ENCODE results near the gene LAMC3. TPM values are rescaled to one million over a fixed set of nuclear protein-coding genes. Genes with fewer than 3 reads are reported as not detected.

LAMC3 gene
- total and polyA plus RNA-seq, 2 experiments from 2014 or later: not detected

DNA sequence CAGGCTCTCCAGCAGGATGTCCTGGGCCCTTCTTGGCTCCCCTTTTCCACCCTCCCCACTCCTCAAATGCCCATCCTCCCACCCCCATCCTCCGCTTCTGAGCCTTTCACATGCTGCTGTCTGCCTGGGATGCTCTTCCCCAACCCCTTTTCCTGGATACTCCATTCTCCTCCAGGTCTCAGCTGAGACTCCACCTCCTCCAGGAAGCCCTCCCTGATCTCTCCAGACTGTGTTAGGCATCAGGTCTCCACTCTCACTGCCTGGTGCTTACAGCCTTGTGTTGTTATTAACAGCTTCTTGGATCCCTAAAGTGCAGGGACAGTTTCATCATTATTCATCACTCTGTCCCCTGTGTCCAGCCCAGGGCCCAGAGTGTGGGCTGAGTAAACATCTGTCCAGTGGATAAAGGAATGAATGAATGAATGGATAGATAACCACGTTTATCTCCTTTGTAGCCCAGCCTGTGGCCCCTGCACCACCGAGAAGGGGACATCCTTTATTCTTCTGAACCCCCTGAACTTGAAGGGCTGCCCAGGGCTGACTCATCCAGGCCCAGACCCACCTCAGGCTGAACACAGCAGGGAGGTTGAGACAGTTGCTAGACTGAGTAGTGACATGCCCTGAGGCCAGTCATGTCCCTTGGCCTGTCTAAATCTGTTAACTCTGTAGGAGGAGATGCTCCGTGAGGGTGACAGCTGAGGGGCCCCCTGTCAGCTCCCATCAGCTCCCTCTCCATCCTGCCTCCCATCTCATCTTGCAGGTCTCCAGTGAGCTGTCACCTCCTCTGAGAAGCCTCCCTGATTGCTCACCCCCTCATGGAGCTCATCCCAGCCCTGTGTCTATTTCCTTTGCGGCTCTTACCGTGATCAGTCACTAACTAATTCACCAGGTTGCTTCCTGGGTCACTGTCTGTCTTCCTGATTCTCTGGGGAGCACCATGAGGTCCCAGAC lies 14.6 kb upstream of the LAMC3 start:
- peak; percentile 23 for DNase-seq
- no peak overlapping the region for H3K27ac ChIP-seq
- in situ Hi-C loops (cut with MboI): loop anchor here (5.0 kb wide), 1 partner anchor 127 kb away; no protein-coding TSS in a partner anchor

DNA sequence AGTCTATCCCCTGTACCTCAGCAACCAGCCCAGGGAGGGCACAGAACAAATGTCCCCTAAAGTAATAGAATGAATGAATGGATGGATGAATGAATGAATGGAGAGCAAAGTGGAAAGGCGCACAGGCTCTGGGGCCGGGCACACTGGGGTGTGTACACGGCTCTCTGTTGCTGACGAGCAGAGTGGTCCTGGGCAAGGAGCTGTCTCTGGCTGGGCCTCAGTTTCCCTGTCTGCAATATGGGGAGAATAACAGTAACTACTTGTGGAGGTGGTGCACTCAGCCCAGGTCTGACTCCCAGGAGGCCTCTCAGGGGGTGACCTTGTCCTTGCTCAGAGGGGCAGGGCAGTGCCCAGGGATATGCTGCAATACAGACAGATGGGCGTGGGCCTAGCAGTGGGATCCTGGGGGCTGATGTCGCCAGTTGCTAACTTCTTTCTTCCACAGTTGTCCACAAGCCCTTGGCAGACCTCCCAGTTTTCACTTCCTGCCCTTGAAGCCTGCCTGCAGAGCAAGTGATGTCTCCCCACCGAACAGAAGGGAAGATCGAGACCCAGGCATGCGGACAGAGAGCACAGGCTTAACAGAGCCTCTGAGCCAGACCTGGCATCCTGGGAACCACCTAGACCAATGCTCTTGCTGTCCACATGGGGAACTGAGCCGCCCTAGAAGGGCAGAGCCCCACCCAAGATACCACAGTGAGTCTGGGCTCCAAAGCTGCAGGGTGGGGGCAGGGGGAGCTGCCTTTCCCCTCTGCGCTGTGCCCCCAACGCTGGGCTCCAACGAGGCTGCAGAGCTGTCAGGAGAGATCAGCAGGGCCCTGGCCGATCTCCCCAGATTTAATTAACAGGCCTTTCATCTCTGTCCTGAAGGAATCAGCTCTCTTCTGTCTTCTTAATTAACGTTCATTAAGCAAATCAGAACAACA lies 13.6 kb upstream of the LAMC3 start:
- in situ Hi-C loops (cut with MboI): loop anchor here (5.0 kb wide), 1 partner anchor 128 kb away; no protein-coding TSS in a partner anchor
- Histone ChIP-seq H3K4me3 (no peak overlapping the region), H3K4me1 (ENCODE audit: insufficient read depth) (peaks cover 9% of the 10 kb centered on the region; the same call in 1 of the 2 replicates), H3K27ac (no peak overlapping the region), H3K9ac (no peak overlapping the region), H3K9me3 (ENCODE audit: low read depth) (no peaks in the 10 kb centered on the region), H2AFZ (no peak overlapping the region), H4K20me1 (ENCODE audit: insufficient read depth) (no peaks in the 10 kb centered on the region), H3F3A (ENCODE audit: insufficient read depth) (no peaks in the 10 kb centered on the region), H3K27me3 (replicated peaks; ENCODE audit: insufficient read depth) (peaks cover 14% of the 10 kb centered on the region), H3K79me2 (ENCODE audit: insufficient read depth) (no peaks in the 10 kb centered on the region), H3K4me2 (ENCODE audit: unreplicated experiment) (no peak overlapping the region), H3K36me3 (ENCODE audit: low read depth) (no peaks in the 10 kb centered on the region), H3K9me2 (ENCODE audit: insufficient read depth) (no peaks in the 10 kb centered on the region)
- WGBS, 2 experiments (ENCODE audit: low coverage in 1 of 2, low lambda C conversion rate in 2 of 2, missing lambda C conversion rate in 2 of 2): 62 to 63% methylated on average over 15 of the region's 15 CpGs
- TF ChIP-seq EZH2 (IDR thresholded peaks at IDR 0.05; ENCODE audit: insufficient read depth, poor library complexity, severe bottlenecking) (no peak), EZH2phosphoT487 (IDR thresholded peaks at IDR 0.05; ENCODE audit: insufficient read depth, low read depth) (no peak)
- DNase-seq: peak; percentile 58

More for the DNA sequence above, 14.6 kb upstream of the LAMC3 start:
- no peaks in the 10 kb centered on the region for H3F3A ChIP-seq (ENCODE audit: insufficient read depth)
- H3K4me3 ChIP-seq: no peak overlapping the region
- no peaks in the 10 kb centered on the region for H3K36me3 ChIP-seq (ENCODE audit: low read depth)
- no peaks in the 10 kb centered on the region for H3K9me2 ChIP-seq (ENCODE audit: insufficient read depth)
- H4K20me1 ChIP-seq (ENCODE audit: insufficient read depth): no peaks in the 10 kb centered on the region
- no peak overlapping the region for H3K9ac ChIP-seq
- H3K27me3 ChIP-seq (replicated peaks; ENCODE audit: insufficient read depth): peaks cover 8% of the 10 kb centered on the region
- H3K79me2 ChIP-seq (ENCODE audit: insufficient read depth): no peaks in the 10 kb centered on the region
- 74 to 77% methylated on average over 6 of the region's 6 CpGs for WGBS, 2 experiments (ENCODE audit: low coverage in 1 of 2, low lambda C conversion rate in 2 of 2, missing lambda C conversion rate in 2 of 2)
- H3K4me2 ChIP-seq (ENCODE audit: unreplicated experiment): no peak overlapping the region
- TF ChIP-seq EZH2 (IDR thresholded peaks at IDR 0.05; ENCODE audit: insufficient read depth, poor library complexity, severe bottlenecking) (no peak), EZH2phosphoT487 (IDR thresholded peaks at IDR 0.05; ENCODE audit: insufficient read depth, low read depth) (no peak)
- no peaks in the 10 kb centered on the region for H3K9me3 ChIP-seq (ENCODE audit: low read depth)
- peaks cover 9% of the 10 kb centered on the region; the same call in 1 of the 2 replicates for H3K4me1 ChIP-seq (ENCODE audit: insufficient read depth)
- no peak overlapping the region for H2AFZ ChIP-seq

DNA sequence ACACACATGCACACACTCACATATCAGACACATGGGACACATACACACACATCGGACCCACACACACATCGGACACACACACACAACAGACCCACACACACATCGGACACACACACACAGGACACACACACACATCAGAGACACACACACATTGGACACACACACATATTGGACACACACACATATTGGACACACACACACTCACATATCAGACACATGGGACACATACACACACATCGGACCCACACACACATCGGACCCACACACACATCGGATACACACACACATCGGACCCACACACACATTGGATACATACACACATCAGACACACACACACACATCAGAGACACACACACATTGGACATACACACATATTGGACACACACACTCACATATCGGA lies 12.8 kb upstream of the LAMC3 start:
- Histone ChIP-seq H3K9ac (no peak overlapping the region), H3K79me2 (ENCODE audit: insufficient read depth) (no peaks in the 10 kb centered on the region), H3K4me3 (no peak overlapping the region), H3K36me3 (ENCODE audit: low read depth) (no peaks in the 10 kb centered on the region), H3K4me1 (ENCODE audit: insufficient read depth) (peaks cover 9% of the 10 kb centered on the region; the same call in 1 of the 2 replicates), H3K27ac (no peak overlapping the region), H2AFZ (no peak overlapping the region), H3K4me2 (ENCODE audit: unreplicated experiment) (no peak overlapping the region), H3F3A (ENCODE audit: insufficient read depth) (no peaks in the 10 kb centered on the region), H4K20me1 (ENCODE audit: insufficient read depth) (no peaks in the 10 kb centered on the region), H3K9me2 (ENCODE audit: insufficient read depth) (no peaks in the 10 kb centered on the region), H3K9me3 (ENCODE audit: low read depth) (no peaks in the 10 kb centered on the region), H3K27me3 (replicated peaks; ENCODE audit: insufficient read depth) (peaks cover 14% of the 10 kb centered on the region)
- 90 to 98% methylated on average over 5 to 8 of the region's 8 CpGs for WGBS, 2 experiments (ENCODE audit: low coverage in 1 of 2, low lambda C conversion rate in 2 of 2, missing lambda C conversion rate in 2 of 2)
- DNase-seq: no peak
- in situ Hi-C loops (cut with MboI): loop anchor here (5.0 kb wide), 1 partner anchor 129 kb away; no protein-coding TSS in a partner anchor
- TF ChIP-seq EZH2phosphoT487 (IDR thresholded peaks at IDR 0.05; ENCODE audit: insufficient read depth, low read depth) (no peak), EZH2 (IDR thresholded peaks at IDR 0.05; ENCODE audit: insufficient read depth, poor library complexity, severe bottlenecking) (no peak)
